A673 (cell line): Measurements from ENCODE around the gene TXNRD2. TPM values are rescaled to one million over a fixed set of nuclear protein-coding genes. Genes with fewer than 3 reads are reported as not detected.
"Not testable (repeated sequence)": the region's sequence is repeated elsewhere in the genome, so short reads cannot be mapped to it uniquely, and the experiment has no call there.

Experiments
- BruUV-seq: library from RNA; stranded (reverse); fragments of 400-500 nt; replicated peaks from 2 replicates; lab custom pipeline; 2021; lab: Mats Ljungman, UMichigan
- CTCF ChIA-PET: fragments of 300-600 bp; sonication (Branson Sonifier 250); formaldehyde crosslinking; loops from one replicate; lab custom pipeline; 2022; ENCODE audit warnings: antibody characterized with exemption; lab: Charles Lee
- POLR2A ChIA-PET: fragments of 300-600 bp; sonication (Branson Sonifier 250); formaldehyde crosslinking; loops from one replicate; lab custom pipeline; 2022; ENCODE audit warnings: antibody characterized with exemption; ENCODE audit not compliant: low non-redundant PET; lab: Charles Lee
- DNase-seq: peaks from one replicate; pipeline ENCODE4 v3.0.0-alpha.2; 2015; ENCODE audit warnings: low spot score
- H3K27ac ChIP-seq: fragments of 200-600 bp; sonication (generic); 2 replicates; pipeline ENCODE4 v1.5.1; 2016; ENCODE audit warnings: mixed run types, low read depth, mild to moderate bottlenecking, mixed read lengths, antibody characterized with exemption, low read length; ENCODE audit not compliant: poor library complexity, severe bottlenecking
- H3K27me3 ChIP-seq: fragments of 200-600 bp; sonication (generic); replicated peaks from 2 replicates; pipeline ENCODE4 v1.6.1; 2017; ENCODE audit warnings: mixed run types, low read depth, mild to moderate bottlenecking, mixed read lengths, antibody characterized with exemption, low read length; ENCODE audit not compliant: insufficient read depth, poor library complexity
- H3K36me3 ChIP-seq: fragments of 200-600 bp; sonication (generic); 2 replicates; pipeline ENCODE4 v1.6.1; 2016; ENCODE audit warnings: mixed run types, mild to moderate bottlenecking, mixed read lengths, antibody characterized with exemption, low read length; ENCODE audit not compliant: insufficient read depth, poor library complexity, severe bottlenecking
- H3K4me1 ChIP-seq: fragments of 200-600 bp; sonication (generic); 2 replicates; pipeline ENCODE4 v1.6.1; 2017; ENCODE audit warnings: mixed run types, mild to moderate bottlenecking, mixed read lengths, antibody characterized with exemption, low read length; ENCODE audit not compliant: insufficient read depth, poor library complexity, severe bottlenecking
- H3K4me3 ChIP-seq: fragments of 200-600 bp; sonication (generic); 2 replicates; pipeline ENCODE4 v1.5.1; 2016; ENCODE audit warnings: low read depth, mixed run types, mild to moderate bottlenecking, mixed read lengths, low read length; ENCODE audit not compliant: poor library complexity, severe bottlenecking
- H3K9me3 ChIP-seq: fragments of 200-600 bp; sonication (generic); 2 replicates; pipeline ENCODE4 v1.6.1; 2016; ENCODE audit warnings: mixed run types, low read depth, mild to moderate bottlenecking, mixed read lengths, antibody characterized with exemption, low read length; ENCODE audit not compliant: poor library complexity, severe bottlenecking
- CTCF ChIP-seq: fragments of 300-800, 200-600 bp; sonication (generic); conservative IDR thresholded peaks from 2 replicates; pipeline ENCODE4 v1.5.1; 2017; ENCODE audit warnings: low read depth, mild to moderate bottlenecking, antibody characterized with exemption, low read length, moderate library complexity, mixed read lengths
- EZH2 ChIP-seq: fragments of 200-600 bp; sonication (generic); IDR thresholded peaks from 2 replicates; pipeline ENCODE4 v1.6.1; 2017; ENCODE audit warnings: borderline replicate concordance, low read depth, mild to moderate bottlenecking, mixed read lengths, antibody characterized with exemption, low read length; ENCODE audit not compliant: poor library complexity, severe bottlenecking
- intact Hi-C: fragments of 100-400 bp; cut with micrococcal nuclease; formaldehyde crosslinking; loops from one replicate; pipeline ENCODE4 v1.10.0; 2022; ENCODE audit not compliant: unreplicated experiment
- total RNA-seq: library from RNA; stranded (reverse); gene quantifications from 2 replicates; pipeline ENCODE4 v1.2.3, GENCODE V29; 2021

The TXNRD2 gene
- total RNA-seq, 1 experiment from 2014 or later = 32.6 TPM

- no peak overlapping the region for H3K27ac ChIP-seq
- no TSS peak for BruUV-seq
- H3K4me3 ChIP-seq = no peak overlapping the region
- DNase-seq = no peak
- ChIA-PET POLR2A (no interaction called here), CTCF (no interaction called here)
- intact Hi-C loops = no loop called here
- H3K27me3 ChIP-seq = no peaks in the 10 kb centered on the region
- no peaks in the 10 kb centered on the region for H3K36me3 ChIP-seq
- H3K4me1 ChIP-seq = peaks cover 9% of the 10 kb centered on the region
- H3K9me3 ChIP-seq = no peaks in the 10 kb centered on the region
- TF ChIP-seq CTCF (no peak), EZH2 (no peak)
Observed at GRCh38 chr22:19936513-19936912, 5.1 kb downstream of the TXNRD2 start.

GRCh38 chr22:19935123-19935718 lies 6.4 kb downstream of the TXNRD2 start:
- CTCF ChIA-PET, BruUV-seq: not testable (repeated sequence)

GRCh38 chr22:19933341-19934241 lies 8.0 kb downstream of the TXNRD2 start:
- ChIA-PET POLR2A (interaction anchor here (0.6 to 0.7 kb wide), 2 partner anchors 9 to 66 kb away, joined by 3 to 5 read pairs; no protein-coding TSS in a partner anchor), CTCF (no interaction called here)
- no peak for DNase-seq
- intact Hi-C loops = no loop called here
- Histone ChIP-seq H3K9me3 (no peaks in the 10 kb centered on the region), H3K27ac (no peak overlapping the region), H3K4me1 (no peaks in the 10 kb centered on the region), H3K27me3 (no peaks in the 10 kb centered on the region), H3K4me3 (no peak overlapping the region), H3K36me3 (no peaks in the 10 kb centered on the region)
- BruUV-seq = no TSS peak
- TF ChIP-seq CTCF (no peak), EZH2 (no peak)

More at GRCh38 chr22:19935123-19935718, 6.4 kb downstream of the TXNRD2 start:
- DNase-seq, H3K36me3 ChIP-seq, H3K4me1 ChIP-seq, H3K27ac ChIP-seq, H3K9me3 ChIP-seq, POLR2A ChIA-PET, H3K4me3 ChIP-seq, H3K27me3 ChIP-seq, intact Hi-C loops: not testable (repeated sequence)
